GM19463 (cell line): ENCODE results near the gene FRS3.
A peak's percentile ranks its signal among the peaks of the same experiment; 100 is the strongest.

Source experiments
- ATAC-seq: cut with Tn5 transposase; IDR thresholded peaks from one replicate; pipeline ENCODE4 v1.9.1; 2021; ENCODE audit warnings: mild to moderate bottlenecking, moderate library complexity; ENCODE audit not compliant: unreplicated experiment

Gene FRS3

GRCh38 chr6:41730531-41731436 lies 48.9 kb downstream of the FRS3 start:
- no peak for ATAC-seq

GRCh38 chr6:41729624-41730023 lies 50.1 kb downstream of the FRS3 start:
- ATAC-seq: no peak

GRCh38 chr6:41728954-41729353 lies 50.7 kb downstream of the FRS3 start:
- ATAC-seq: no peak

- no peak for ATAC-seq
These were observed 51.4 kb downstream of the FRS3 start for GRCh38 chr6:41728073-41728936.

GRCh38 chr6:41727705-41728072 lies 52.0 kb downstream of the FRS3 start:
- ATAC-seq: no peak

- no peak for ATAC-seq
These were observed 52.8 kb downstream of the FRS3 start for GRCh38 chr6:41726876-41727275.

GRCh38 chr6:41724586-41725501 lies 54.9 kb downstream of the FRS3 start:
- ATAC-seq: no peak

- ATAC-seq: no peak
These were observed 55.5 kb downstream of the FRS3 start for GRCh38 chr6:41724228-41724580.

- ATAC-seq: peak; percentile 77
These were observed 56.0 kb downstream of the FRS3 start for GRCh38 chr6:41723530-41724227.

- no peak for ATAC-seq
These were observed 56.7 kb downstream of the FRS3 start for GRCh38 chr6:41722969-41723529.

GRCh38 chr6:41721414-41721813 lies 58.3 kb downstream of the FRS3 start:
- no peak for ATAC-seq

- no peak for ATAC-seq
These were observed 58.9 kb downstream of the FRS3 start for GRCh38 chr6:41720783-41721182.

- no peak for ATAC-seq
These were observed 59.5 kb downstream of the FRS3 start for GRCh38 chr6:41720262-41720620.
